SK-N-SH (cell line): Measurements from ENCODE around the gene RALY. TPM values are rescaled to one million over a fixed set of nuclear protein-coding genes. Genes with fewer than 3 reads are reported as not detected.

ENCODE experiments used
- CTCF ChIA-PET: fragments of 300-600, 350-600 bp; formaldehyde crosslinking; extraction: SDS; loops from one replicate; lab custom pipeline; 2021; lab: Yijun Ruan, JAX
- POLR2A ChIA-PET: fragments of 350-600 bp; sonication (Branson Sonifier 250); formaldehyde crosslinking; extraction: SDS; loops from one replicate; lab custom pipeline; 2020; ENCODE audit warnings: antibody characterized with exemption, inconsistent platforms; lab: Yijun Ruan, JAX
- DNase-seq: peaks from one replicate; pipeline ENCODE4 v3.0.0; 2012
- H2AFZ ChIP-seq: fragments of 200-600 bp; sonication (generic); 2 replicates; pipeline ENCODE4 v1.8.1; 2016; ENCODE audit warnings: antibody characterized with exemption, mild to moderate bottlenecking, low read depth
- H3F3A ChIP-seq: fragments of 200-600 bp; sonication (generic); replicated peaks from 2 replicates; pipeline ENCODE3; 2016; ENCODE audit warnings: antibody characterized with exemption, mild to moderate bottlenecking; ENCODE audit not compliant: insufficient read depth
- H3K27ac ChIP-seq, 2 experiments: fragments of 200-500 bp in 1 of 2; fragments of 200-600 bp in 1 of 2; sonication (Bioruptor generic) in 1 of 2; sonication (generic), shearing (Covaris generic) in 1 of 2; 2 replicates each; pipeline versions ENCODE4 v1.5.1 to v1.6.1; 2014 to 2016; ENCODE audit warnings: low read depth in 2 of 2, inconsistent platforms in 1 of 2, low read length in 1 of 2, mild to moderate bottlenecking in 1 of 2, mixed read lengths in 1 of 2
- H3K27me3 ChIP-seq: fragments of 200-600 bp; sonication (generic), shearing (Covaris generic); 2 replicates; pipeline ENCODE4 v1.6.1; 2016; ENCODE audit warnings: mixed run types; ENCODE audit not compliant: insufficient read depth
- H3K36me3 ChIP-seq, 2 experiments: fragments of 200-500 bp in 1 of 2; fragments of 200-600 bp in 1 of 2; sonication (Bioruptor generic) in 1 of 2; sonication (generic) in 1 of 2; replicated peaks in 1 of 2; 2 replicates each; pipeline versions ENCODE3 to v1.5.1; 2014 to 2016; ENCODE audit warnings: low read length in 1 of 2, mild to moderate bottlenecking in 1 of 2; ENCODE audit not compliant: insufficient read depth in 2 of 2, control insufficient read depth in 1 of 2
- H3K4me1 ChIP-seq, 2 experiments: fragments of 200-500 bp in 1 of 2; fragments of 200-600 bp in 1 of 2; sonication (Bioruptor generic) in 1 of 2; sonication (generic), shearing (Covaris generic) in 1 of 2; 2 replicates each; pipeline versions ENCODE4 v1.5.1 to v1.6.1; 2014 to 2016; ENCODE audit warnings: low read depth in 1 of 2, low read length in 1 of 2, mixed run types in 1 of 2; ENCODE audit not compliant: insufficient read depth in 2 of 2, control insufficient read depth in 1 of 2
- H3K4me2 ChIP-seq: fragments of 200-600 bp; sonication (generic), shearing (Covaris generic); 2 replicates; pipeline ENCODE4 v1.6.1; 2017; ENCODE audit warnings: mixed run types
- H3K4me3 ChIP-seq, 2 experiments: fragments of 200-500 bp in 1 of 2; fragments of 200-600 bp in 1 of 2; sonication (Bioruptor generic) in 1 of 2; sonication (generic), shearing (Covaris generic) in 1 of 2; 2 replicates each; pipeline versions ENCODE4 v1.5.1 to v1.8.1; 2014 to 2016; ENCODE audit warnings: low read depth in 2 of 2, inconsistent platforms in 1 of 2, low read length in 1 of 2, mild to moderate bottlenecking in 1 of 2, mixed read lengths in 1 of 2, moderate library complexity in 1 of 2
- H3K79me2 ChIP-seq: fragments of 200-600 bp; sonication (generic); 2 replicates; pipeline ENCODE4 v1.8.1; 2017; ENCODE audit warnings: mild to moderate bottlenecking; ENCODE audit not compliant: insufficient read depth
- H3K9ac ChIP-seq: fragments of 200-600 bp; sonication (generic); 2 replicates; pipeline ENCODE4 v1.6.1; 2017; ENCODE audit warnings: mixed run types
- H3K9me2 ChIP-seq: fragments of 200-600 bp; sonication (generic); 2 replicates; pipeline ENCODE4 v1.6.1; 2017; ENCODE audit warnings: mixed run types
- H3K9me3 ChIP-seq: fragments of 200-600 bp; sonication (generic); 2 replicates; pipeline ENCODE4 v1.6.1; 2017; ENCODE audit warnings: mixed run types, mild to moderate bottlenecking, moderate library complexity
- H4K20me1 ChIP-seq: fragments of 200-600 bp; sonication (generic); 2 replicates; pipeline ENCODE4 v1.6.1; 2017; ENCODE audit warnings: mild to moderate bottlenecking, mixed run types; ENCODE audit not compliant: insufficient read depth
- EP300 ChIP-seq, 2 experiments: IDR thresholded peaks; 2 replicates each; pipeline versions ENCODE4 v1.4.0 to v1.6.1; 2012; ENCODE audit warnings: borderline replicate concordance in 1 of 2, low read depth in 1 of 2, low read length in 1 of 2
- FOSL2 ChIP-seq: IDR thresholded peaks from 2 replicates; pipeline ENCODE4 v1.4.0; 2012; ENCODE audit warnings: low read depth, mild to moderate bottlenecking, moderate library complexity, borderline replicate concordance
- FOXJ3 ChIP-seq: sonication (generic); formaldehyde crosslinking; IDR thresholded peaks from 2 replicates; pipeline ENCODE4 v1.5.1; 2020; ENCODE audit warnings: mild to moderate bottlenecking, missing genetic modification reagents
- GABPA ChIP-seq: IDR thresholded peaks from 2 replicates; pipeline ENCODE4 v1.4.0; 2012; ENCODE audit warnings: low read depth, mild to moderate bottlenecking
- GATA2 ChIP-seq: sonication (generic); formaldehyde crosslinking; IDR thresholded peaks from 2 replicates; pipeline ENCODE4 v1.5.0; 2020; ENCODE audit warnings: mild to moderate bottlenecking, missing genetic modification reagents
- JUND ChIP-seq: IDR thresholded peaks from 2 replicates; pipeline ENCODE4 v1.4.0; 2012
- MXI1 ChIP-seq: IDR thresholded peaks from 2 replicates; pipeline ENCODE4 v1.6.1; 2012; ENCODE audit warnings: mild to moderate bottlenecking, low read depth, low read length, improper control_type of control experiment
- NFIC ChIP-seq: IDR thresholded peaks from 2 replicates; pipeline ENCODE4 v1.4.0; 2012; ENCODE audit warnings: borderline replicate concordance
- POLR2AphosphoS5 ChIP-seq: IDR thresholded peaks from 2 replicates; pipeline ENCODE4 v1.6.1; 2012; ENCODE audit warnings: low read depth, low read length
- RCOR1 ChIP-seq: fragments of 150-350 bp; IDR thresholded peaks from 2 replicates; pipeline ENCODE4 v1.6.1; 2017; ENCODE audit warnings: antibody characterized with exemption, low read length
- RFX5 ChIP-seq: IDR thresholded peaks from 2 replicates; pipeline ENCODE4 v1.6.1; 2012; ENCODE audit warnings: mild to moderate bottlenecking, improper control_type of control experiment, low read length
- RXRA ChIP-seq: IDR thresholded peaks from 2 replicates; pipeline ENCODE4 v1.4.0; 2012; ENCODE audit warnings: low read depth, mild to moderate bottlenecking, borderline replicate concordance
- YY1 ChIP-seq: IDR thresholded peaks from 2 replicates; pipeline ENCODE4 v1.4.0; 2012; ENCODE audit warnings: low read depth, mild to moderate bottlenecking
- WGBS: methylation state at CpG from one replicate; pipeline ENCODE4 v1.1.6; 2017; ENCODE audit warnings: low lambda C conversion rate; 5-methylcytosine and 5-hydroxymethylcytosine counted together
- polyA plus RNA-seq, 3 experiments: library from polyadenylated mRNA; depleted of rRNA; stranded (reverse); fragments of >200 nt; gene quantifications; 2 replicates each; pipeline ENCODE4 v1.2.3, GENCODE V29; 2012
- TF ChIP-seq, protein P1 (sequence below): IDR thresholded peaks from 2 replicates; pipeline ENCODE4; 2012
- TF ChIP-seq, protein P2 (sequence below): IDR thresholded peaks from 2 replicates; pipeline ENCODE4 v1.6.1; 2012; ENCODE audit warnings: mild to moderate bottlenecking, low read depth, low read length, moderate library complexity
- TF ChIP-seq, protein P3 (sequence below): fragments of 200-600 bp; sonication (generic); IDR thresholded peaks from 2 replicates; pipeline ENCODE4 v1.6.1; 2017; ENCODE audit warnings: antibody characterized with exemption, mild to moderate bottlenecking, moderate library complexity
- TF ChIP-seq, protein P4 (sequence below): fragments of 150-350 bp; IDR thresholded peaks from 2 replicates; pipeline ENCODE4 v1.6.1; 2016; ENCODE audit warnings: mild to moderate bottlenecking, low read depth, low read length
- TF ChIP-seq, protein P5 (sequence below): IDR thresholded peaks from 2 replicates; pipeline ENCODE4 v1.4.0; 2012; ENCODE audit warnings: low read depth, borderline replicate concordance

The RALY gene
- polyA plus RNA-seq, 1 of the 3 experiments (the other 2 are of a cell fraction), result 130 TPM

DNA sequence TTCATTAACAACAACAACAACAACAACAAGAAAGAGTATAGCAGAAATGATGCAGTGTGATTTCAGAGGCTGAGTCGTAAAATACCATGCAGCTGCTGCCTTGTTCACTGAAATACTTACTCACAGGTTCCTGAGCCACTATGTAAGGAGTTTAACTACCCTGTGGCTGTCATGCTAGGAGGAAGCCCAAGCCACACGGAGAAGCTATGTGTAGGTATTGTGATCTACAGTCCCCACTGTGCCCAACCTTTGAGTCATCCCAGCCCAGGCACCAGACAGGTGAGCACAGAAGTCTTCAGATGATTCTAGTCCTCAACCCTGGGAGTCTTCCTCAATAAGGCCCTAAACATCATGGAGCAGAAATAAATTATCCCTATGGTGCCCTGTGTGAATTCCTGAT is 14.6 kb upstream of the RALY start:
- H3K4me1 ChIP-seq, result no peaks in the 10 kb centered on the region
- CTCF ChIA-PET, result no interaction called here
- H3K4me3 ChIP-seq, result no peak overlapping the region
- DNase-seq, result no peak
- H3K9me3 ChIP-seq, result no peaks in the 10 kb centered on the region
- no peak for TF ChIP-seq GABPA
- no peak for TF ChIP-seq JUND
- no peak for TF ChIP-seq FOSL2
- TF ChIP-seq RFX5, result no peak
- no peak for TF ChIP-seq RCOR1
- no peak for TF ChIP-seq RXRA
- no peak for TF ChIP-seq POLR2AphosphoS5
- TF ChIP-seq GATA2 (CRISPR knock-in tag), result no peak
- TF ChIP-seq, protein P1, sequence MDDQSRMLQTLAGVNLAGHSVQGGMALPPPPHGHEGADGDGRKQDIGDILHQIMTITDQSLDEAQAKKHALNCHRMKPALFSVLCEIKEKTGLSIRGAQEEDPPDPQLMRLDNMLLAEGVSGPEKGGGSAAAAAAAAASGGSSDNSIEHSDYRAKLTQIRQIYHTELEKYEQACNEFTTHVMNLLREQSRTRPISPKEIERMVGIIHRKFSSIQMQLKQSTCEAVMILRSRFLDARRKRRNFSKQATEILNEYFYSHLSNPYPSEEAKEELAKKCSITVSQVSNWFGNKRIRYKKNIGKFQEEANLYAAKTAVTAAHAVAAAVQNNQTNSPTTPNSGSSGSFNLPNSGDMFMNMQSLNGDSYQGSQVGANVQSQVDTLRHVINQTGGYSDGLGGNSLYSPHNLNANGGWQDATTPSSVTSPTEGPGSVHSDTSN, result no peak
- TF ChIP-seq, protein P2, sequence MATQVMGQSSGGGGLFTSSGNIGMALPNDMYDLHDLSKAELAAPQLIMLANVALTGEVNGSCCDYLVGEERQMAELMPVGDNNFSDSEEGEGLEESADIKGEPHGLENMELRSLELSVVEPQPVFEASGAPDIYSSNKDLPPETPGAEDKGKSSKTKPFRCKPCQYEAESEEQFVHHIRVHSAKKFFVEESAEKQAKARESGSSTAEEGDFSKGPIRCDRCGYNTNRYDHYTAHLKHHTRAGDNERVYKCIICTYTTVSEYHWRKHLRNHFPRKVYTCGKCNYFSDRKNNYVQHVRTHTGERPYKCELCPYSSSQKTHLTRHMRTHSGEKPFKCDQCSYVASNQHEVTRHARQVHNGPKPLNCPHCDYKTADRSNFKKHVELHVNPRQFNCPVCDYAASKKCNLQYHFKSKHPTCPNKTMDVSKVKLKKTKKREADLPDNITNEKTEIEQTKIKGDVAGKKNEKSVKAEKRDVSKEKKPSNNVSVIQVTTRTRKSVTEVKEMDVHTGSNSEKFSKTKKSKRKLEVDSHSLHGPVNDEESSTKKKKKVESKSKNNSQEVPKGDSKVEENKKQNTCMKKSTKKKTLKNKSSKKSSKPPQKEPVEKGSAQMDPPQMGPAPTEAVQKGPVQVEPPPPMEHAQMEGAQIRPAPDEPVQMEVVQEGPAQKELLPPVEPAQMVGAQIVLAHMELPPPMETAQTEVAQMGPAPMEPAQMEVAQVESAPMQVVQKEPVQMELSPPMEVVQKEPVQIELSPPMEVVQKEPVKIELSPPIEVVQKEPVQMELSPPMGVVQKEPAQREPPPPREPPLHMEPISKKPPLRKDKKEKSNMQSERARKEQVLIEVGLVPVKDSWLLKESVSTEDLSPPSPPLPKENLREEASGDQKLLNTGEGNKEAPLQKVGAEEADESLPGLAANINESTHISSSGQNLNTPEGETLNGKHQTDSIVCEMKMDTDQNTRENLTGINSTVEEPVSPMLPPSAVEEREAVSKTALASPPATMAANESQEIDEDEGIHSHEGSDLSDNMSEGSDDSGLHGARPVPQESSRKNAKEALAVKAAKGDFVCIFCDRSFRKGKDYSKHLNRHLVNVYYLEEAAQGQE, result no peak
- TF ChIP-seq, protein P3, sequence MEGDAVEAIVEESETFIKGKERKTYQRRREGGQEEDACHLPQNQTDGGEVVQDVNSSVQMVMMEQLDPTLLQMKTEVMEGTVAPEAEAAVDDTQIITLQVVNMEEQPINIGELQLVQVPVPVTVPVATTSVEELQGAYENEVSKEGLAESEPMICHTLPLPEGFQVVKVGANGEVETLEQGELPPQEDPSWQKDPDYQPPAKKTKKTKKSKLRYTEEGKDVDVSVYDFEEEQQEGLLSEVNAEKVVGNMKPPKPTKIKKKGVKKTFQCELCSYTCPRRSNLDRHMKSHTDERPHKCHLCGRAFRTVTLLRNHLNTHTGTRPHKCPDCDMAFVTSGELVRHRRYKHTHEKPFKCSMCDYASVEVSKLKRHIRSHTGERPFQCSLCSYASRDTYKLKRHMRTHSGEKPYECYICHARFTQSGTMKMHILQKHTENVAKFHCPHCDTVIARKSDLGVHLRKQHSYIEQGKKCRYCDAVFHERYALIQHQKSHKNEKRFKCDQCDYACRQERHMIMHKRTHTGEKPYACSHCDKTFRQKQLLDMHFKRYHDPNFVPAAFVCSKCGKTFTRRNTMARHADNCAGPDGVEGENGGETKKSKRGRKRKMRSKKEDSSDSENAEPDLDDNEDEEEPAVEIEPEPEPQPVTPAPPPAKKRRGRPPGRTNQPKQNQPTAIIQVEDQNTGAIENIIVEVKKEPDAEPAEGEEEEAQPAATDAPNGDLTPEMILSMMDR, result no peak
- POLR2A ChIA-PET, result no interaction called here
- no peaks in the 10 kb centered on the region for H3F3A ChIP-seq
- H2AFZ ChIP-seq, result no peak overlapping the region
- H3K9ac ChIP-seq, result no peak overlapping the region
- H3K27ac ChIP-seq, result no peak overlapping the region
- no peaks in the 10 kb centered on the region for H3K36me3 ChIP-seq
- H3K4me2 ChIP-seq, result no peak overlapping the region
- no peaks in the 10 kb centered on the region for H4K20me1 ChIP-seq
- no peaks in the 10 kb centered on the region for H3K79me2 ChIP-seq
- 38% methylated on average over 2 of the region's 2 CpGs for WGBS
- no peaks in the 10 kb centered on the region; the same call in 1 of the 2 replicates for H3K27me3 ChIP-seq
- H3K9me2 ChIP-seq, result no peaks in the 10 kb centered on the region

DNA sequence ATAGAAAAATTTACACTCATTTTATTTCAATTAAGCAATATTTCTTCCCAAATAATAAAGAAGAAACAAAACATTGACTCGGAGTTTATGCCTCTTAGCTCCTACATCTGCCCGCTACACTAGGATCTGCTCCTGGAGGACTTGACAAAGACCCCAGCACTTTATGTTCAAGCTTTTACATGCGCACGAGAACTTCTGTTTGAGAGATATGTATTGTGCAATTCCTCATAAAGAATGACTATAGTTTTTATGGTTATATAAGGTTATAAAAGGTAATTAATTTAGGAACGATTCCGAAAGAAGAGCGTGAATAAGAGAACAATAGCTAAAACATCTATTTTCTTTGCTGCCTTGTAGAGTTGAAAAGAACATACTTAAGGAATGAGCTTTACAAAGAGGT is 12.4 kb upstream of the RALY start:
- Histone ChIP-seq H3K9ac (no peak overlapping the region), H4K20me1 (no peaks in the 10 kb centered on the region), H3K4me2 (no peak overlapping the region), H3F3A (no peaks in the 10 kb centered on the region), H3K9me3 (no peaks in the 10 kb centered on the region), H3K4me3 (no peak overlapping the region), H3K36me3 (no peaks in the 10 kb centered on the region), H3K9me2 (no peaks in the 10 kb centered on the region), H3K79me2 (no peaks in the 10 kb centered on the region), H3K27me3 (no peaks in the 10 kb centered on the region; the same call in 1 of the 2 replicates), H3K4me1 (no peaks in the 10 kb centered on the region), H2AFZ (no peak overlapping the region), H3K27ac (no peak overlapping the region)
- DNase-seq, result no peak
- ChIA-PET CTCF (interaction anchor here (0.9 to 2.0 kb wide), 5 partner anchors 9 to 118 kb away, joined by 3 to 5 read pairs (median 4); no protein-coding TSS in a partner anchor), POLR2A (no interaction called here)
- WGBS, result 81% methylated on average over 7 of the region's 7 CpGs
- TF ChIP-seq POLR2AphosphoS5, result no peak
- no peak for TF ChIP-seq GATA2 (CRISPR knock-in tag)
- TF ChIP-seq NFIC, result no peak
- no peak for TF ChIP-seq YY1
- TF ChIP-seq MXI1, result no peak
- TF ChIP-seq EP300 (IDR thresholded peaks at IDR 0.05; ENCODE audit: borderline replicate concordance in 1 of 2, low read depth in 1 of 2, low read length in 1 of 2), result no peak
- no peak for TF ChIP-seq GABPA
- TF ChIP-seq, protein P4, sequence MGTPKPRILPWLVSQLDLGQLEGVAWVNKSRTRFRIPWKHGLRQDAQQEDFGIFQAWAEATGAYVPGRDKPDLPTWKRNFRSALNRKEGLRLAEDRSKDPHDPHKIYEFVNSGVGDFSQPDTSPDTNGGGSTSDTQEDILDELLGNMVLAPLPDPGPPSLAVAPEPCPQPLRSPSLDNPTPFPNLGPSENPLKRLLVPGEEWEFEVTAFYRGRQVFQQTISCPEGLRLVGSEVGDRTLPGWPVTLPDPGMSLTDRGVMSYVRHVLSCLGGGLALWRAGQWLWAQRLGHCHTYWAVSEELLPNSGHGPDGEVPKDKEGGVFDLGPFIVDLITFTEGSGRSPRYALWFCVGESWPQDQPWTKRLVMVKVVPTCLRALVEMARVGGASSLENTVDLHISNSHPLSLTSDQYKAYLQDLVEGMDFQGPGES, result no peak
- no peak for TF ChIP-seq FOXJ3
- TF ChIP-seq, protein P5, sequence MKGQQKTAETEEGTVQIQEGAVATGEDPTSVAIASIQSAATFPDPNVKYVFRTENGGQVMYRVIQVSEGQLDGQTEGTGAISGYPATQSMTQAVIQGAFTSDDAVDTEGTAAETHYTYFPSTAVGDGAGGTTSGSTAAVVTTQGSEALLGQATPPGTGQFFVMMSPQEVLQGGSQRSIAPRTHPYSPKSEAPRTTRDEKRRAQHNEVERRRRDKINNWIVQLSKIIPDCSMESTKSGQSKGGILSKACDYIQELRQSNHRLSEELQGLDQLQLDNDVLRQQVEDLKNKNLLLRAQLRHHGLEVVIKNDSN, result no peak
- no peak for TF ChIP-seq RXRA
- no peak for TF ChIP-seq RCOR1
